Posterior cingulate gyrus (tissue), 11 donors: ENCODE measurements around the gene TICRR.

Experiments
- DNase-seq, 10 donors: peaks; one replicate each; pipeline versions ENCODE4 v3.0.0 to v3.0.0-alpha.2; 2020 to 2021; ENCODE audit warnings: mixed read lengths in 3 of 10
- intact Hi-C: fragments of 100-400 bp; cut with DNase I; formaldehyde crosslinking; loops from one replicate; pipeline ENCODE4 v1.15.1; 2023

Gene TICRR

GRCh38 chr15:89669941-89670340 lies 94.7 kb downstream of the TICRR start:
- intact Hi-C loops, result no loop called here
- DNase-seq, result no peak

- intact Hi-C loops, result no loop called here
- DNase-seq, result no peak
Observed at GRCh38 chr15:89670971-89671560, 95.8 kb downstream of the TICRR start.

GRCh38 chr15:89671687-89672086 lies 96.4 kb downstream of the TICRR start:
- DNase-seq, result no peak
- intact Hi-C loops, result no loop called here

GRCh38 chr15:89672221-89673164 lies 97.2 kb downstream of the TICRR start:
- DNase-seq, result peak in 2 of 10 donors; percentile 12 to 82
- intact Hi-C loops, result no loop called here

GRCh38 chr15:89673165-89673512 lies 97.9 kb downstream of the TICRR start:
- intact Hi-C loops, result no loop called here
- peak in 1 of 10 donors; percentile 83 for DNase-seq

- intact Hi-C loops, result no loop called here
- DNase-seq, result no peak
Observed at GRCh38 chr15:89674526-89674925, 99.3 kb downstream of the TICRR start.

GRCh38 chr15:89675606-89676005 lies 100.3 kb downstream of the TICRR start:
- no peak for DNase-seq
- intact Hi-C loops, result no loop called here

GRCh38 chr15:89677381-89677780 lies 102.1 kb downstream of the TICRR start:
- intact Hi-C loops, result no loop called here
- DNase-seq, result no peak
